Stomach (tissue), 9 donors: Measurements from ENCODE around the gene LRP1B. TPM values are rescaled to one million over a fixed set of nuclear protein-coding genes. Genes with fewer than 3 reads are reported as not detected.

Source experiments
- DNase-seq, 2 donors: peaks; one replicate each; pipeline versions ENCODE4 v3.0.0 to v3.0.0-alpha.2; 2013 to 2019
- H3K27ac ChIP-seq, 5 donors: fragments of 200-600 bp in 4 of 5; sonication (generic) in 4 of 5; one replicate each; pipeline ENCODE4 v1.5.1; 2013 to 2019; ENCODE audit warnings: mild to moderate bottlenecking in 1 of 5, moderate library complexity in 1 of 5
- H3K27me3 ChIP-seq, 3 donors: fragments of 200-600 bp; sonication (generic); one replicate each; pipeline ENCODE4 v1.5.1; 2017 to 2019; ENCODE audit warnings: mixed run types in 1 of 3
- H3K36me3 ChIP-seq, 4 donors: fragments of 200-600 bp; sonication (generic); 1 replicate in 3 of 4; 2 replicates in 1 of 4; pipeline ENCODE4 v1.5.1; 2016 to 2019
- H3K4me1 ChIP-seq, 4 donors: fragments of 200-600 bp; sonication (generic); one replicate each; pipeline ENCODE4 v1.5.1; 2016 to 2019
- H3K4me3 ChIP-seq, 4 donors: fragments of 200-600 bp; sonication (generic) in 3 of 4; one replicate each; pipeline ENCODE4 v1.5.1; 2016 to 2019; ENCODE audit warnings: mild to moderate bottlenecking in 1 of 4
- H3K9me3 ChIP-seq, 4 donors: fragments of 200-600 bp; sonication (generic); one replicate each; pipeline ENCODE4 v1.5.1; 2016 to 2019
- EP300 ChIP-seq: sonication (generic); formaldehyde crosslinking; IDR thresholded peaks from one replicate; pipeline ENCODE4 v1.6.1; 2017; ENCODE audit warnings: antibody characterized with exemption
- POLR2A ChIP-seq, 4 donors: fragments of 450-650 bp; IDR thresholded peaks; one replicate each; pipeline ENCODE4 v1.6.1; 2016; ENCODE audit warnings: antibody characterized with exemption in 4 of 4, control low read depth in 2 of 4, mild to moderate bottlenecking in 1 of 4, moderate library complexity in 1 of 4
- POLR2AphosphoS5 ChIP-seq, 3 donors: sonication (generic); formaldehyde crosslinking; IDR thresholded peaks; one replicate each; pipeline ENCODE4 v1.6.1; 2016; ENCODE audit warnings: antibody characterized with exemption in 3 of 3
- WGBS, 5 donors: extraction: QIAGEN DNeasy Blood & Tissue Kit in 3 of 5; methylation state at CpG; one replicate each; pipeline versions ENCODE4 v1.1.5 to v1.1.7; 2013 to 2018; 5-methylcytosine and 5-hydroxymethylcytosine counted together
- intact Hi-C: fragments of 100-400 bp; cut with DNase I; formaldehyde crosslinking; loops from one replicate; pipeline ENCODE4 v1.15.1; 2023; ENCODE audit warnings: low total_unique reads
- polyA plus RNA-seq, 3 donors: library from polyadenylated mRNA; stranded (reverse); fragments of 200-250 nt; gene quantifications; one replicate each; pipeline ENCODE4 v1.2.3, GENCODE V29; 2013
- total RNA-seq, 5 donors: library from RNA; depleted of rRNA; stranded (reverse); fragments of >200 nt; gene quantifications; one replicate each; pipeline versions ENCODE4 v1.1.0 to v1.2.3, GENCODE V29; 2014 to 2016
- TF ChIP-seq, protein P1 (sequence below), 7 experiments: fragments of 450-650 bp in 4 of 7; fragments of 200-600 bp in 3 of 7; sonication (generic) in 3 of 7; IDR thresholded peaks; one replicate each; pipeline ENCODE4 v1.5.1; 2016 to 2019; ENCODE audit warnings: antibody characterized with exemption in 7 of 7, control low read depth in 2 of 7, mild to moderate bottlenecking in 1 of 7
- donor health status: healthy with polysubstance abuse.
- donor health status: Bipolar disorder and iron deficiency.
- donor health status: healthy.

The LRP1B gene
- total and polyA plus RNA-seq, 8 donors: under 0.01 to 9.0 (median 0.38) TPM

DNA sequence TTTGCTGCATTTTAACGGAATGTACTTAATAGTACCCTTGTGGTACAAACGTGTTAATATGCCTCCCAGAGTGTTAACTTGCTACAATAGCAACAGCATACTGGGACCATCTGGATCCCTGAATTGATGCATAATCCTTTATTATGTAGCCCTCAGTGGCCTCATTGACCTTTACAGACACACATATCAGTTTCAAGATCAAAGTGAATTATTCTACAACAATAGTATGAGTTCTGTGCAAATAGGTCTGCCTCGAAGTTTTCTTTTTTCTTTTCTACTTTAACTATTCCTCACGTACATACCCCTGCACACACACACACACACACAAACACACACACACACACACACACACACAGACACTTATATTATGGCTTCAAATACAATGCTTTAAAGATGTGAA lies 1622.1 kb downstream of the LRP1B start:
- TF ChIP-seq POLR2A (IDR thresholded peaks at IDR 0.05): no peak
- TF ChIP-seq, protein P1, sequence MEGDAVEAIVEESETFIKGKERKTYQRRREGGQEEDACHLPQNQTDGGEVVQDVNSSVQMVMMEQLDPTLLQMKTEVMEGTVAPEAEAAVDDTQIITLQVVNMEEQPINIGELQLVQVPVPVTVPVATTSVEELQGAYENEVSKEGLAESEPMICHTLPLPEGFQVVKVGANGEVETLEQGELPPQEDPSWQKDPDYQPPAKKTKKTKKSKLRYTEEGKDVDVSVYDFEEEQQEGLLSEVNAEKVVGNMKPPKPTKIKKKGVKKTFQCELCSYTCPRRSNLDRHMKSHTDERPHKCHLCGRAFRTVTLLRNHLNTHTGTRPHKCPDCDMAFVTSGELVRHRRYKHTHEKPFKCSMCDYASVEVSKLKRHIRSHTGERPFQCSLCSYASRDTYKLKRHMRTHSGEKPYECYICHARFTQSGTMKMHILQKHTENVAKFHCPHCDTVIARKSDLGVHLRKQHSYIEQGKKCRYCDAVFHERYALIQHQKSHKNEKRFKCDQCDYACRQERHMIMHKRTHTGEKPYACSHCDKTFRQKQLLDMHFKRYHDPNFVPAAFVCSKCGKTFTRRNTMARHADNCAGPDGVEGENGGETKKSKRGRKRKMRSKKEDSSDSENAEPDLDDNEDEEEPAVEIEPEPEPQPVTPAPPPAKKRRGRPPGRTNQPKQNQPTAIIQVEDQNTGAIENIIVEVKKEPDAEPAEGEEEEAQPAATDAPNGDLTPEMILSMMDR (IDR thresholded peaks at IDR 0.05): no peak
- TF ChIP-seq POLR2AphosphoS5 (IDR thresholded peaks at IDR 0.05): no peak
- no peak for TF ChIP-seq EP300
- 27 to 52% (median 41%) methylated on average over 4 of the region's 4 CpGs for WGBS, 5 donors
- no peaks in the 10 kb centered on the region for H3K36me3 ChIP-seq
- H3K27me3 ChIP-seq: no peaks in the 10 kb centered on the region
- H3K9me3 ChIP-seq: no peaks in the 10 kb centered on the region
- no peak overlapping the region for H3K4me3 ChIP-seq
- H3K4me1 ChIP-seq: peaks cover 0 to 5% (median 0%) of the 10 kb centered on the region in 4 donors
- intact Hi-C loops: no loop called here
- no peak overlapping the region for H3K27ac ChIP-seq
- no peak for DNase-seq

DNA sequence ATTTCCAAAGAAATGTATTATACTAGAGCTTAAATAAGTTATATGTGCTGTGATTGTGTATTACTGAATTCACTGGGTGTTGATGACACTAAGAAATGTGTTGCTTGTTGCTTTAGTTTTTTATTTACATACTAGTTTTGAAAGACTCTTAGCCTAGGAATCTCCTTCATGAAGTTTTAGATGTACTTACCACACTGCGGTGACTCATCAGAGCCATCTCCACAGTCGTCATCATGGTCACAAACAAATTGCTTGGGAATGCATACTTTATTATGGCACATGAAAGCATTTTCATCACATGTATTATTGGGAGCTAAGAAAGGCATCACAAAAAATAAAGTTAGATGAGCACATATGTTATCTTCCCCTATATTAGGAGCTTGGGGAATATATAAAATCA lies 1624.2 kb downstream of the LRP1B start:
- intact Hi-C loops: no loop called here
- H3K4me3 ChIP-seq: no peak overlapping the region
- no peak overlapping the region for H3K27ac ChIP-seq
- 89 to 91% (median 90%) methylated on average over 2 of the region's 2 CpGs for WGBS, 5 donors
- H3K4me1 ChIP-seq: peaks cover 0 to 5% (median 0%) of the 10 kb centered on the region in 4 donors
- DNase-seq: no peak
- H3K36me3 ChIP-seq: no peaks in the 10 kb centered on the region
- no peaks in the 10 kb centered on the region for H3K9me3 ChIP-seq
- no peaks in the 10 kb centered on the region for H3K27me3 ChIP-seq
- TF ChIP-seq, protein P1 (IDR thresholded peaks at IDR 0.05): no peak
- no peak for TF ChIP-seq POLR2AphosphoS5 (IDR thresholded peaks at IDR 0.05)
- no peak for TF ChIP-seq EP300
- no peak for TF ChIP-seq POLR2A (IDR thresholded peaks at IDR 0.05)

DNA sequence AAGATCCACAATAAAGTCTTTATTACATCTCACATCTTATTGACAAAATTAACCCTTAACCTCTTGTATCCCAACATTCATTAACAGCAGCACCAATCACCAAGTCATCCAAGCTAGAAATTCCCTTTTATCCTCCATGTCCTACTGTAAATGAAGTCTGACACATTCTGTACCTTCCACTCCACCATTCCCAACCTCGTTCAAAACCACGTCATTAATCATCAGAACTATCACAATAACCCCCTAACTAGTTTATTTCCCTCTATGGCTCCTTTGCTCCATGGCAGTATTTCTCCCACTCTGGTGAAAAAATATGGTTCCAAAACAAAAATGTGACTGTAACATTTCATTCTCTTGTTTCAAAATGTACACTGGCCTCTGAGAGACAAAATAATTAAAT lies 1626.2 kb downstream of the LRP1B start:
- no peaks in the 10 kb centered on the region for H3K36me3 ChIP-seq
- no peak for DNase-seq
- TF ChIP-seq POLR2AphosphoS5 (IDR thresholded peaks at IDR 0.05): no peak
- TF ChIP-seq, protein P1 (IDR thresholded peaks at IDR 0.05): no peak
- no peak for TF ChIP-seq POLR2A (IDR thresholded peaks at IDR 0.05)
- TF ChIP-seq EP300: no peak
- intact Hi-C loops: no loop called here
- H3K9me3 ChIP-seq: no peaks in the 10 kb centered on the region
- no peak overlapping the region for H3K4me3 ChIP-seq
- 60 to 75% (median 69%) methylated on average over 2 of the region's 2 CpGs for WGBS, 5 donors
- no peaks in the 10 kb centered on the region for H3K27me3 ChIP-seq
- no peak overlapping the region for H3K27ac ChIP-seq
- H3K4me1 ChIP-seq: peaks cover 0 to 5% (median 0%) of the 10 kb centered on the region in 4 donors

DNA sequence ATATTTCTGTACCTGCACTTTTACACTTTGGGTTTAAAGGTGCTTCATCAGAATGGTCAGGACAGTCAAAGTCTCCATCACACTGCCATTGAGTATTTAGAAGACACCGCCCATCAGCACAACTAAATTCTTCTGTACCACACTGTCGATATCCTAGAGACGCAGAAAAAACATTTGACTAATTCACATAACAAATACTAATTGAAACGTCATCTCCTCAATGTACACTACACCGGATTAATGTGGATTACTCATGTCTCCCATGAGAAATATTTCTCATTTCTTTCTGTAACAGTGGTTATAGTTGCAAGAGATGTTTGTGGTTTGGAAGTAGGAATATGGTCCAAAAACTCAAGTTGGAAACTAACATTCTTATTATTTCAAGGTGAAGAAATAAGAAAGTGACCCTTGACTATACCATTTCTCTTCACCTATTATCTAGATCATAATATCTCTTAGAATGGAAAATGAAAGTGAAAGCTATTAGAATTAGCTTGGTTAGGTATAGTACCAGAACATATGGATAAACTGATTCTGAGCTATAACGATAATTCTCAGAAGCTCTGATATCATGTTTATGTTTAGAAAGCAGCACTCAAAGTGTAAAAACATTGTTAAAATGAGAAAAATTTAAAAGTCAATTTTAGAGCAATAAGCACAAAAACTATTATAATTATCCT lies 1627.7 kb downstream of the LRP1B start:
- Histone ChIP-seq H3K36me3 (no peaks in the 10 kb centered on the region), H3K4me1 (peaks cover 0 to under 1% (median 0%) of the 10 kb centered on the region in 4 donors), H3K4me3 (no peak overlapping the region), H3K9me3 (no peaks in the 10 kb centered on the region), H3K27me3 (no peaks in the 10 kb centered on the region), H3K27ac (no peak overlapping the region)
- intact Hi-C loops: no loop called here
- 70 to 86% (median 73%) methylated on average over 6 of the region's 6 CpGs for WGBS, 5 donors
- DNase-seq: no peak
- TF ChIP-seq, protein P1 (IDR thresholded peaks at IDR 0.05): no peak
- TF ChIP-seq EP300 (no peak), POLR2AphosphoS5 (IDR thresholded peaks at IDR 0.05) (no peak), POLR2A (IDR thresholded peaks at IDR 0.05) (no peak)
